UCSD-AML1 (cell line): ENCODE results near the gene DPM3.
A peak's percentile ranks its signal among the peaks of the same experiment; 100 is the strongest.
"Not testable (repeated sequence)": the region's sequence is repeated elsewhere in the genome, so short reads cannot be mapped to it uniquely, and the experiment has no call there.

Experiments
- DNase-seq: peaks from one replicate; lab custom pipeline; 2025; ENCODE audit not compliant: unreplicated experiment; lab: John Stamatoyannopoulos, UW

The DPM3 gene

GRCh38 chr1:155175927-155176371, 35.6 kb upstream of the DPM3 start:
- peak; percentile 49 for DNase-seq

- no peak for DNase-seq
These were observed 35.1 kb upstream of the DPM3 start for GRCh38 chr1:155175281-155175926.

GRCh38 chr1:155174324-155175280, 34.3 kb upstream of the DPM3 start:
- DNase-seq = no peak

DNA sequence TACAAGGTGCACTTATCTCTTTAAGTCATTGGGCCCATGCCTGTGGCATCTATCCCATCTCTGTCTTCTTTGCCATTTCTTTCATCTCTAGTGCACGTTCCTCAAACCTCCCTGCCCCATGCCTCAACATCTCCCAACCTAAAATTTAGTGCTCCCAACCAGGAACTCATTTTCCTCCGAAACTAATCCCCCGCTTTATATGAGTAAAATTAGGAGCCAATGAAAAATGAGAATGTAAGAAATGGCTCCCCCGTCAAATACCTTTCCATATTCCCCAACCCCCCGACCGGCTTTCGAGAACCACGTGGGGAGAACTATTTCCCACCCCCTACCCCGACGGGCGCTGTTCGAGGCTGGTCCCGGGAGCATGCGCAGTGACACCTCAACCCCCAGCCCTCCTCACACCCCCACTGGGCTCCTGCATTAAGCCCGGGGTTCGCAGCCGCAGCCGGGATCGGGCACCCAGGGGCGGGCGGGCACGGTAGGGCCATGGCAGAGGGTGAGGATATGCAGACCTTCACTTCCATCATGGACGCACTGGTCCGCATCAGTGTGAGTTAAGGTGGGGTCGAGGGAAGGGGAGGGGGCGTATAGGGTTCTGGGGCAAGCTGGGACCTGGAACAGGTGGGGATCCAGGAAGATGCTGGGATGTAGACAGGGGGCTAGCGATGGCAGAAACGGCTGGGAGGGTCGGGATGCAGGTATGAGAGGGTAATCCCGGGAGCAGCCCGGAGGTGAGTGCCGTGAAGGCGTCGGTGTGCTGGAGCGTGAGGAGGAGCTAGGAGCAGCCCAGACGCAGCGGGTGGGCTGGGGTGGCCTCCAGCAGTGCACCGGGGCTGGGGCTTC, 33.4 kb upstream of the DPM3 start, which contains the start of gene TRIM46:
Gene TRIM46 (plus strand): TSS at position 372 of the 846 bp plus-strand sequence. CDS start 118 bp downstream, at position 490.
- DNase-seq = no peak

- DNase-seq = peak; percentile 93
These were observed 32.6 kb upstream of the DPM3 start, which contains the start of gene KRTCAP2 for GRCh38 chr1:155172732-155173477. TSS of gene KRTCAP2 (minus strand) at chr1:155173304. CDS start at chr1:155173224, 80 bp downstream.

DNA sequence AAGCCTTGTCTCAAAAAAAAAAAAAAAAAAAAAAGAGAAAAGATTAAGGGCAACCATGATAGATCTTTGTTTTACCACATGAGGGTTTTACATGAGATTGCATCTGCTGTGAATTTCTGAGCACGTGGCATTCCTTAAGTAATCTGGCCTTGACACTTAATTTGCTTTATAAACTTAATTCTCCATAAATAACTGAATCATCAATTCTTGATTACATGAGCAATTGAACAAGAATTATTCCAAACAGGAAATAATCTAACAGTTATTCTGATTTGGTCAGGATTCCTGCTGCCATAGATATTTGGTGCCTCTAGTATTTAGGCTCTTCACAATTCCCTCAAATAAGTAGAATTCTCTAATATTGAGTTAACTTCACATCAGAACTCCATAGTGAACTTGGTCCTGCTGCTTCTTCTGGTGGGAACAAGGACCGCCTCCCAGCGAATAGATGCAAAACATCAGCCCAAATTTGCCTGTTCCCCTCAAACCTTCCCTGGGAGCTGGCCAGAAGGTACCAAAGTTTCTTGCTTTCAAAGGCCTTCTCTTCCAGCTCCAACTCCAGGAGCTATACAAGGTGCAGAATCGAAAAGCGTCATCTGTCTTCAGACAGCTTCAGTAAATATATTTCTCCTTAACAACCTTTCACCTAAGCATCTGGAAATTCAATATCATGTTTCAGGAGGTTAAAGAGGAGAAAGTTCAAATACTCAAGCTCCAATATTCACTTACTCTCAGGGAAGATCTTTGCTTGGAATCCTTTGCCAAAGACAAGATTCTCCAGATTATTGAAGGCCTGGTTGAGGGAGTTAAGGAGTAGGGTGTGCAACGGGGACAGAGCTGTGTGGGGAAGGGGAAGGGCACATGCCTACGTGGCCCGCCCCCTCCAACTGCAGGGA, 31.8 kb upstream of the DPM3 start:
- no peak for DNase-seq

GRCh38 chr1:155170806-155171205, 30.5 kb upstream of the DPM3 start:
- DNase-seq = no peak

GRCh38 chr1:155170101-155170785, 29.9 kb upstream of the DPM3 start:
- DNase-seq = no peak

GRCh38 chr1:155169541-155169940, 29.2 kb upstream of the DPM3 start:
- DNase-seq = no peak

DNA sequence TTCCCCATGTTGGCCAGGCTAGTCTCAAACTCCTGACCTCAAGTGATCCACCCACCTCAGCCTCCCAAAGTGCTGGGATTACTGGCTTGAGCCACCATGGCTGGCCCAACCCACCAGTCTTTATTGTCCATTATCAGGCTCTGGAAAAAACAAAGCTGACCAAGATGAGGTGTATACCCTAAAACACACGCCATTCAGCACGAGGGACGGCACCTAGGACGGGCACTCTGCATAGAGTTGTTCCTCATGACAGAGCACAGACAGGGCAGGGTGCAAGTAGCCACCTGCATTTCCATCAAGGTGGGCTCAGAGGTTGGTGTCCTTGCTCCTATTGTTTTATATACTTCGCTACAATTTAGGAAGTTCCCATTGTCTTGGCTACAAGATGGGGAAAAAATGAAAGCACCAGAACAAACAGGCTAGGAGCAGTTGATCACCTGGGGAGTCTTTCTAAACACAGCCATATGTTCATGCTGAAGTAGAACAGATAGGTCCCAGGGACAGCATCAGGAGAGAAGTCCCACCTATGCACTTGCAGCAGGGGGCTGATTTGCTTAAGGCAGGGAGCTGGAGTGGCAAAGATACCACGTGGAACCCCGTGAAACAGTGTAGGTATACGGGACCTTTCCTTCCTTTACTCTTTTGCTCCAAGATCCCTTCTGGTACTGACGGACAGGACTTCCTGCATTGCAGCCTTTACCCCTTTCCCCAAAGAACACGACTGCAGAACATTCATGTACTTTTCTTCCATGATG, 28.3 kb upstream of the DPM3 start:
- no peak for DNase-seq

GRCh38 chr1:155168105-155168445, 27.7 kb upstream of the DPM3 start:
- not testable (repeated sequence) for DNase-seq

- peak; percentile 89 for DNase-seq
These were observed 27.1 kb upstream of the DPM3 start for GRCh38 chr1:155167166-155168104.

DNA sequence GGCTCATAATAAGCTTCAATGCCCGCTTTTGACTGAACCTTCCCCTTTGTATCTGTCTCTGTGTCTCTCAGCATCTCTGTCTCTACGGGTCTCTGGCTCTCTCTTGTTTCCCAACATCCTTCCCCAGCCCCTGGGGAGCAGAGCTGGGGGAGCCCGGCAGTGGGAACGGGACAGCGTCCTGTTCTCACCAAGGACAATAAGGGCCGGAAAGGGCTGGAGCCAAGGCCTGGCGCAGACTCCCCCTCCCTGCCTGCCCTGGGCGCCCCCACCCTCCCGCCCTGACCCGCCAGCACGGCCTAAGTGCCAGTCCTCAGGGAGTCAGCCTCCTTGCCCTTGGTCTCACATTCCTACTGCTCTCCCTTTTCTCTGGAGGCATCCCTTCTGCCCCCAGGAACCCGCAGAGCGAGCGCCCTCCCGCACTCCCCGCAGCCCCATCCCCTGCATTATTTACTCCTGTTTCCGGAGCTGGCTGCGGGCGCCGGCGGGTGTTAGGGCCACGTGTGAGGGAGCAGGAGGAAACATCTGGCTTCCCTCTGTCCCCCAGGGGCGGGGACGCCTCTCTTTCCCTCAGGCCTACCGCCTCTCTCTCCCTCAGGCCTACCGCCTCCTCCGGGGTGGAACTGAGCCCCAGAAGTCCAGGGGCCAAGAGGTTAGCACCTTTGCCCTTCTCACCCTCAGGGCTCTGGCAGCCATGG, 26.3 kb upstream of the DPM3 start:
- DNase-seq = peak; percentile 91

GRCh38 chr1:155166051-155166470, 25.7 kb upstream of the DPM3 start:
- no peak for DNase-seq

DNA sequence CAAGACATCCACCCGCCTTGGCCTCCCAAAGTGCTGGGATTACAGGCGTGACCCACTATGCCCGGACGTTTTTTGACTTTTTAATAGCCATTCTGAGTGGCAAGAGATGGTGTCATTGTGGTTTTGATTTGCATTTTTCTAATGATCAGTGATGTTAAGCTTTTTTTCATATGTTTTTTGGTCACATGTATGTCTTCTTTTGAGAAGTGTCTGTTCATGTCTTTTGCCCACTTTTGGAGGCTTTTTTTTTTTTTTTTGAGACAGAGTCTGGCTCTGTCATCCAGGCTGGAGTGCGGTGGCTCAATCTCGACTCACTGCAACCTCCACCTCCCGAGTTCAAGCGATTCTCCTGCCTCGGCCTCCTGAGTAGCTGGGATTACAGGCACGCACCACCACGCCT, 24.3 kb upstream of the DPM3 start:
- DNase-seq = not testable (repeated sequence)

DNA sequence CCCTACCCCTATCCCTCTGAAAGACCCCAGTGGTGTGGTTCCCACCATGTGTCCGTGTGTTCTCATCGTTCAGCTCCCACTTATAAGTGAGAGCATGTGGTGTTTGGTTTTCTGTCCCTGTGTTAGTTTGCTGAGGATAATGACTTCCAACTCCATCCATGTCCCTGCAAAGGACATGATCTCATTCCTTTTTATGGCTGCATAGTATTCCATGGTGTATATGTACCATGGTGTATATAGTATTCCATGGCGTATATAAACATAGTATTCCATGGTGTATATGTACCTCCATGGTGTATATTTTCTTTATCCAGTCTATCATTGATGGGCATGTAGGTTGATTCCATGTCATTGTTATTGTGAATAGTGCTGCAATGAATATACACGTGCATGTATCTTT, 23.5 kb upstream of the DPM3 start:
- not testable (repeated sequence) for DNase-seq
